MM.1S (cell line): ENCODE results near the gene COL12A1.
"Not testable (repeated sequence)": the region's sequence is repeated elsewhere in the genome, so short reads cannot be mapped to it uniquely, and the experiment has no call there.

Experiments
- DNase-seq: peaks from one replicate; pipeline ENCODE4 v3.0.0-alpha.2; 2015
- H2AFZ ChIP-seq: fragments of 300-600 bp; sonication (generic); 2 replicates; pipeline ENCODE4 v1.6.0; 2016; ENCODE audit warnings: antibody characterized with exemption, low read length
- H3F3A ChIP-seq: fragments of 300-600 bp; sonication (generic); 2 replicates; pipeline ENCODE4 v1.6.1; 2016; ENCODE audit warnings: mild to moderate bottlenecking, antibody characterized with exemption, low read length, moderate library complexity, mixed read lengths; ENCODE audit not compliant: insufficient read depth
- H3K27ac ChIP-seq: fragments of 300-600 bp; sonication (generic); 2 replicates; pipeline ENCODE4 v1.5.1; 2016; ENCODE audit warnings: mild to moderate bottlenecking, low read length
- H3K27me3 ChIP-seq: fragments of 300-600 bp; sonication (generic); replicated peaks from 2 replicates; pipeline ENCODE4 v1.6.0; 2016; ENCODE audit warnings: low read length; ENCODE audit not compliant: insufficient read depth
- H3K36me3 ChIP-seq: fragments of 300-600 bp; sonication (generic); replicated peaks from 2 replicates; pipeline ENCODE4 v1.6.1; 2016; ENCODE audit warnings: mild to moderate bottlenecking, low read length, mixed read lengths; ENCODE audit not compliant: insufficient read depth
- H3K4me1 ChIP-seq: fragments of 300-600 bp; sonication (generic); 2 replicates; pipeline ENCODE4 v1.6.1; 2016; ENCODE audit warnings: low read length, mixed read lengths
- H3K4me2 ChIP-seq: fragments of 300-600 bp; sonication (generic); 2 replicates; pipeline ENCODE4 v1.6.0; 2016; ENCODE audit warnings: low read depth, low read length
- H3K4me3 ChIP-seq: fragments of 300-600 bp; sonication (generic); 2 replicates; pipeline ENCODE4 v1.5.1; 2016; ENCODE audit warnings: low read length, mixed read lengths
- H3K79me2 ChIP-seq: fragments of 300-600 bp; sonication (generic); 2 replicates; pipeline ENCODE4 v1.6.1; 2016; ENCODE audit warnings: mixed run types, low read length, mixed read lengths
- H3K9ac ChIP-seq: fragments of 300-600 bp; sonication (generic); 2 replicates; pipeline ENCODE4 v1.6.1; 2016; ENCODE audit warnings: low read length, mixed read lengths
- H3K9me2 ChIP-seq: fragments of 300-600 bp; sonication (generic); replicated peaks from 2 replicates; pipeline ENCODE4 v1.6.1; 2016; ENCODE audit warnings: mild to moderate bottlenecking, low read length, mixed read lengths; ENCODE audit not compliant: insufficient read depth
- H3K9me3 ChIP-seq: fragments of 300-600 bp; sonication (generic); replicated peaks from 2 replicates; pipeline ENCODE4 v1.6.1; 2016; ENCODE audit warnings: mild to moderate bottlenecking, low read length, mixed read lengths; ENCODE audit not compliant: insufficient read depth
- H4K20me1 ChIP-seq: fragments of 300-600 bp; sonication (generic); 2 replicates; pipeline ENCODE4 v1.6.1; 2016; ENCODE audit warnings: mild to moderate bottlenecking, low read length, moderate library complexity, mixed read lengths; ENCODE audit not compliant: insufficient read depth
- EZH2 ChIP-seq: fragments of 300-600 bp; sonication (generic); optimal IDR thresholded peaks from 2 replicates; pipeline ENCODE3; 2017; ENCODE audit warnings: low read depth, mild to moderate bottlenecking, antibody characterized with exemption, low read length, mixed read lengths
- EZH2phosphoT487 ChIP-seq: fragments of 300-600 bp; sonication (generic); IDR thresholded peaks from 2 replicates; pipeline ENCODE4 v1.6.1; 2018; ENCODE audit warnings: antibody characterized with exemption, low read length
- TF ChIP-seq, protein P1 (sequence below): fragments of 300-600 bp; sonication (generic); IDR thresholded peaks from 2 replicates; pipeline ENCODE4 v1.5.1; 2016; ENCODE audit warnings: antibody characterized with exemption, low read length, mixed read lengths

Gene COL12A1

DNA sequence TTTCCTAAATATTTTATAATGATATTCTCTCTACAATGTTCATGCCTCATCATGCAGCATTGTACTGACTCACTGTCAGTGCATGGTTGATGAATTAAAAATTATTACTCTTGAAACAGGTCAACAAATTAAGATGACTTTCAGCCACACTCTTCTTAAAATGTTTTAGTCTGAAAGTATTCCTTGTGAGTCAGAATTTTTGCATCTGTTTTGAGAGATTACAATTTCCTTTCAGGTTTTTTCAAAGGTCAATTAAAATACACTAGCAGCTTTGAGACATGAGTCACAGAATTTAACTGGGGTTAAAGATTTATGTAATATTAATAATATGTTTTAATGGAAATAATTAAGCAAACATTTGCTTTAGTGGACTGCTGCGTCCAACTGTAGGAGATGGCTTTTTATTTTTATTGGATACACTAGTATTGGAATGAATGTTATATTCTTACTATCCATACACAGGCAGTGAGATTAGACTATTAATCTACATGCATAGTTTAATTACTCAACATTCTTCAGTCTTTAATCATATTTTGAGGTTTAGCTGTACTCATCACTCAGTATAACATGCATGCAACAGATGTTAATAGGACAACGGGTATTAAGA, 9.7 kb downstream of the COL12A1 start:
- no peaks in the 10 kb centered on the region for H3K4me1 ChIP-seq
- H3K4me3 ChIP-seq, result no peak overlapping the region
- no peaks in the 10 kb centered on the region for H3K9me3 ChIP-seq
- H3K36me3 ChIP-seq, result no peaks in the 10 kb centered on the region
- H4K20me1 ChIP-seq, result no peaks in the 10 kb centered on the region
- no peak overlapping the region for H3K4me2 ChIP-seq
- H3K9me2 ChIP-seq, result no peaks in the 10 kb centered on the region
- H2AFZ ChIP-seq, result no peak overlapping the region
- H3K9ac ChIP-seq, result no peak overlapping the region
- TF ChIP-seq EZH2, result no peak
- TF ChIP-seq, protein P1, sequence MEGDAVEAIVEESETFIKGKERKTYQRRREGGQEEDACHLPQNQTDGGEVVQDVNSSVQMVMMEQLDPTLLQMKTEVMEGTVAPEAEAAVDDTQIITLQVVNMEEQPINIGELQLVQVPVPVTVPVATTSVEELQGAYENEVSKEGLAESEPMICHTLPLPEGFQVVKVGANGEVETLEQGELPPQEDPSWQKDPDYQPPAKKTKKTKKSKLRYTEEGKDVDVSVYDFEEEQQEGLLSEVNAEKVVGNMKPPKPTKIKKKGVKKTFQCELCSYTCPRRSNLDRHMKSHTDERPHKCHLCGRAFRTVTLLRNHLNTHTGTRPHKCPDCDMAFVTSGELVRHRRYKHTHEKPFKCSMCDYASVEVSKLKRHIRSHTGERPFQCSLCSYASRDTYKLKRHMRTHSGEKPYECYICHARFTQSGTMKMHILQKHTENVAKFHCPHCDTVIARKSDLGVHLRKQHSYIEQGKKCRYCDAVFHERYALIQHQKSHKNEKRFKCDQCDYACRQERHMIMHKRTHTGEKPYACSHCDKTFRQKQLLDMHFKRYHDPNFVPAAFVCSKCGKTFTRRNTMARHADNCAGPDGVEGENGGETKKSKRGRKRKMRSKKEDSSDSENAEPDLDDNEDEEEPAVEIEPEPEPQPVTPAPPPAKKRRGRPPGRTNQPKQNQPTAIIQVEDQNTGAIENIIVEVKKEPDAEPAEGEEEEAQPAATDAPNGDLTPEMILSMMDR, result no peak
- TF ChIP-seq EZH2phosphoT487, result no peak
- no peaks in the 10 kb centered on the region for H3K27me3 ChIP-seq
- no peaks in the 10 kb centered on the region for H3F3A ChIP-seq
- H3K79me2 ChIP-seq, result no peaks in the 10 kb centered on the region
- DNase-seq, result no peak
- H3K27ac ChIP-seq, result no peak overlapping the region

DNA sequence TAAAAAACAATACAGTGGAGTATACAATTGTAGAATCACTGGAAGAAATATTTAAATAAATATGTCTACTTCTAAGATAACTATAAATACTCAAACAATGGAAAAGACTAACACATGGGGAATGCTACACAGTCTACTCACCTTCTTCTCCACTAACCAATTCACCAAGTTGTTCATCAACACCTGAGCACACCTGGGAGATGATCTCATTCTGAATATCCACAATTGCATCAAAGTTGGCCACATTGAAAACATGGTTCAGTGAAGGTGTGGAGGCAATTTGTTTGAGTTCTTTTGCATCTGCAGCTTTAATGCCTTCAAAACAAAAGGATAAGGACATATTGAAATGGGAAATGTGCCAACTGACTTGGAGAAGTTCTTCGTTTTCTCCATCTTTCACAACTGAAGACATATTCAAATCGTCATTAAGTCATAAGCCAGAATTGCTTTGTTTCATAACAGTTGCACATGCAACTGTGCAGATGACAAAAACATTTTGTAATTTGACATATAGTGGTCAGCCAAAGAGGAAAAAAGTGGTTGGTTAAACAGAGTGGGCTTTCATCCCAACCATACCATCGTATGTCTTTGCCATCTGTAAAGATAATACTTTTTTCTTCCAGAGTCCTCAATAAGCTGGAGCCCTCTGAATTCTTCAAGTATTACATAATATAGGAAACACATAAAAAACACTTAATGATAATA, 17.5 kb downstream of the COL12A1 start:
- no peak overlapping the region for H3K4me3 ChIP-seq
- H3K9ac ChIP-seq, result no peak overlapping the region
- H3K9me3 ChIP-seq, result no peaks in the 10 kb centered on the region
- no peak overlapping the region for H3K27ac ChIP-seq
- no peaks in the 10 kb centered on the region for H3K4me1 ChIP-seq
- H3K4me2 ChIP-seq, result no peak overlapping the region
- H3K27me3 ChIP-seq, result no peaks in the 10 kb centered on the region
- no peaks in the 10 kb centered on the region for H4K20me1 ChIP-seq
- H2AFZ ChIP-seq, result no peak overlapping the region
- H3F3A ChIP-seq, result no peaks in the 10 kb centered on the region
- DNase-seq, result no peak
- H3K9me2 ChIP-seq, result no peaks in the 10 kb centered on the region
- no peak for TF ChIP-seq EZH2
- no peaks in the 10 kb centered on the region for H3K36me3 ChIP-seq
- H3K79me2 ChIP-seq, result no peaks in the 10 kb centered on the region

DNA sequence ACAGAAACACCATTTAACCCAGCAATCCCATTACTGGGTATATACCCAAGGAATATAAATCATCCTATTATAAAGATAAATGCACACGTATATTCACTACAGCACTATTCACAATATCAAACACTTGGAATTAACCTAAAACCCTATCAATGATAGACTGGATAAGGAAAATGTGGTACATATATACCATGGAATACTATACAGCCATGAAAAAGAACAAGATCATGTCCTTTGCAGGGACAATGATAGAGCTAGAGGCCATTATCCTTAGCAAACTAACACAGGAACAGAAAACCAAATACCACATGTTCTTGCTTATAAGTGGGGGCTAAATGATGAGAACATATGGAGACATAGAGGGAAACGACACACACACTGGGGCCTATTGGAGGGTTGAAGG, 19.3 kb downstream of the COL12A1 start:
- H2AFZ ChIP-seq, H3K79me2 ChIP-seq, H3K9me3 ChIP-seq, H3K4me2 ChIP-seq, H3K27ac ChIP-seq, H3F3A ChIP-seq, H3K9ac ChIP-seq, DNase-seq, H3K9me2 ChIP-seq, H3K36me3 ChIP-seq, H3K4me3 ChIP-seq, H3K4me1 ChIP-seq, H4K20me1 ChIP-seq, H3K27me3 ChIP-seq: not testable (repeated sequence)

DNA sequence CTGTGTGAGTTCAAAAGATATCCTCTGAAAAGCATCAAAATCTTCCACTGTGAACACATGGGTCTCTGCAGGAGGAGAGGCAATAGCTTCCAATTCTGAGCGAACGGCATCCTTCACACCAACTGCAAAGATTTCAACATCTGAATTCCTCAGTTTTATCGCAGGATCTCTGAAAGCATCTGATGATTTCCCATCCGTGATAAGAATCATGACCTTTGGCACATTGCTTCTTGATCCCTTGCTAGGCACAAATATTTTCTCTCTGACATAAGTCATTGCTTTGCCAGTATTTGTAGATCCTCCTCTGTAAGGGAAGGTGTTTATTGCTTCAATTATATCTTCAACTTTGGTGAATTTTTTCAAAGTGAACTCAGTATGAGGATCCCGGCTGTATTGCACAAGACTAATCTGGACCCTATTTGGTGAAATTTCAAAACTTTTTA, 22.7 kb downstream of the COL12A1 start:
- Histone ChIP-seq H3K4me1 (no peaks in the 10 kb centered on the region), H2AFZ (no peak overlapping the region), H3K4me3 (no peak overlapping the region), H3K27me3 (no peaks in the 10 kb centered on the region), H3F3A (no peaks in the 10 kb centered on the region), H3K36me3 (no peaks in the 10 kb centered on the region), H3K9me3 (no peaks in the 10 kb centered on the region), H3K9me2 (no peaks in the 10 kb centered on the region), H3K9ac (no peak overlapping the region), H4K20me1 (no peaks in the 10 kb centered on the region), H3K4me2 (no peak overlapping the region), H3K79me2 (no peaks in the 10 kb centered on the region), H3K27ac (no peak overlapping the region)
- DNase-seq, result no peak
- TF ChIP-seq EZH2 (no peak), EZH2phosphoT487 (no peak)
- TF ChIP-seq, protein P1, result no peak
